Diencephalon (tissue), 1 donor: Measurements from ENCODE around the gene NKAPL. TPM values are rescaled to one million over a fixed set of nuclear protein-coding genes. Genes with fewer than 3 reads are reported as not detected.

ENCODE experiments used
- total RNA-seq: library from RNA; depleted of rRNA; stranded (reverse); fragments of >200 nt; gene quantifications from one replicate; pipeline ENCODE4 v1.2.3, GENCODE V29; 2014

NKAPL gene
- total RNA-seq: 4.6 TPM

GRCh38 chr6:28258877-28259777 lies at the start of gene NKAPL:
NKAPL (plus strand) TSS chr6:28259297; CDS start chr6:28259372, 75 bp downstream.

GRCh38 chr6:28225056-28225834 lies 33.9 kb upstream of the NKAPL start, which contains the start of gene ZSCAN9:
ZSCAN9 (plus strand) TSS chr6:28225275; CDS start chr6:28227085, 1,810 bp downstream.

GRCh38 chr6:28252009-28252975 lies 6.8 kb upstream of the NKAPL start, which contains the start of gene ZKSCAN4:
ZKSCAN4 (minus strand) TSS chr6:28252269; CDS start chr6:28251980, 289 bp downstream.

GRCh38 chr6:28266962-28267694 lies 8.0 kb downstream of the NKAPL start, which contains the start of gene ZSCAN26:
ZSCAN26 (plus strand) TSS chr6:28267143; CDS start chr6:28271920, 4,777 bp downstream.

GRCh38 chr6:28281288-28282064 lies 22.4 kb downstream of the NKAPL start, which contains the start of gene PGBD1:
PGBD1 (plus strand) TSS chr6:28281572; CDS start chr6:28283814, 2,242 bp downstream.

Other genes with a start within 250 kb of the NKAPL start
- gene ZNF165, start 178.7 kb upstream of the NKAPL start, total RNA-seq: 2.3 TPM
- 8.8 TPM for gene ZSCAN16, start 134.7 kb upstream of the NKAPL start, total RNA-seq
- 21.7 TPM for gene ZKSCAN8, start 117.4 kb upstream of the NKAPL start, total RNA-seq
- gene ZSCAN9, start 34.0 kb upstream of the NKAPL start, total RNA-seq: 28.6 TPM
- gene ZKSCAN4, start 7.0 kb upstream of the NKAPL start, total RNA-seq: 9.0 TPM
- gene ZSCAN26, start 7.8 kb downstream of the NKAPL start, total RNA-seq: 30.0 TPM
- 17.8 TPM for gene PGBD1, start 22.3 kb downstream of the NKAPL start, total RNA-seq
- gene ZSCAN31, start 76.9 kb downstream of the NKAPL start, total RNA-seq: 10.8 TPM
- 7.8 TPM for gene ZKSCAN3, start 90.7 kb downstream of the NKAPL start, total RNA-seq
- 12.9 TPM for gene ZSCAN12, start 140.4 kb downstream of the NKAPL start, total RNA-seq
- gene ZSCAN23, start 184.2 kb downstream of the NKAPL start, total RNA-seq: 17.5 TPM